Gastroesophageal sphincter (tissue), 3 donors: ENCODE data around the gene CD3E.

Experiments used
- CTCF ChIP-seq, 4 experiments: fragments of 200-600 bp in 2 of 4; fragments of 450-650 bp in 2 of 4; sonication (generic) in 1 of 4; IDR thresholded peaks; one replicate each; pipeline ENCODE4 v1.5.1; 2017 to 2019; ENCODE audit warnings: antibody characterized with exemption in 4 of 4, mild to moderate bottlenecking in 2 of 4, moderate library complexity in 2 of 4
- EP300 ChIP-seq: sonication (generic); formaldehyde crosslinking; IDR thresholded peaks from one replicate; pipeline ENCODE4 v1.6.1; 2017; ENCODE audit warnings: antibody characterized with exemption, mild to moderate bottlenecking
- POLR2A ChIP-seq, 2 donors: fragments of 450-650 bp; IDR thresholded peaks; one replicate each; pipeline ENCODE4 v1.6.1; 2017; ENCODE audit warnings: antibody characterized with exemption in 2 of 2, mild to moderate bottlenecking in 2 of 2, moderate library complexity in 1 of 2
- POLR2AphosphoS5 ChIP-seq: sonication (generic); formaldehyde crosslinking; IDR thresholded peaks from one replicate; pipeline ENCODE4 v1.6.1; 2017; ENCODE audit warnings: antibody characterized with exemption

DNA sequence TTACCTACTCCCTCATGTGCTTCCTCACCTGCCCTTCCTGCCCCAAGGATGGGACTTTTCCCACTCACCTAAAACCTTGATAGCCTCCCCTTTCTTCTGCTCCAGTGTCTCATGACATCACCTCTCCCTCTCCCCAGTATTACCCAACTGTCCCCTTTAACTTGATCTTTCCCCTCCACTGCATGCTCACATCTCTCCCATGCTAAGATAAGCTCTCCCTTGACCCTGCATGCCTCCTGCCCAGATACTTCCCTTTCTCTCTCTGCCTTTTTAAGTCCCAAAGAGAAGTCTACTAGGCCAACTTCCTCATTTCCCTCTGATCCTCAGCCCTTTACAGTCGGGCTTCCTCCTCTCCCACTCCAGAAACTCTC is 14.8 kb downstream of the CD3E start:
- TF ChIP-seq CTCF (IDR thresholded peaks at IDR 0.05): no peak
- TF ChIP-seq POLR2A (IDR thresholded peaks at IDR 0.05): no peak
- TF ChIP-seq POLR2AphosphoS5: no peak
- no peak for TF ChIP-seq EP300
